Omental fat pad (tissue), 4 donors: ENCODE data around the gene RPL37. TPM values are rescaled to one million over a fixed set of nuclear protein-coding genes. Genes with fewer than 3 reads are reported as not detected.
"Not testable (repeated sequence)": the region's sequence is repeated elsewhere in the genome, so short reads cannot be mapped to it uniquely, and the experiment has no call there.

Source experiments
- ATAC-seq: fragments of 150-250 bp; one replicate; pipeline ENCODE4 v1.9.1; 2016; ENCODE audit warnings: mild to moderate bottlenecking, moderate library complexity; ENCODE audit not compliant: low FRiP score
- DNase-seq: peaks from one replicate; pipeline ENCODE4 v3.0.0-alpha.2; 2019; ENCODE audit warnings: low spot score
- total RNA-seq, 4 donors: library from RNA; depleted of rRNA; stranded (reverse); fragments of >200 nt; gene quantifications; one replicate each; pipeline ENCODE4 v1.1.0, GENCODE V29; 2016
- TF ChIP-seq, protein P1 (sequence below), 3 donors: fragments of 450-650 bp; IDR thresholded peaks; one replicate each; pipeline ENCODE4 v1.5.1; 2016 to 2017; ENCODE audit warnings: antibody characterized with exemption in 3 of 3, mild to moderate bottlenecking in 3 of 3, moderate library complexity in 2 of 3

The RPL37 gene
- total RNA-seq: 100 to 1,000 TPM; 118 to 158 (median 149) TPM

GRCh38 chr5:40834849-40835787 is at the start of gene RPL37:
RPL37 (minus strand) TSS chr5:40835222; CDS start chr5:40835185, 37 bp downstream.
- DNase-seq (peak; percentile 55), ATAC-seq (peak; percentile 99)
- TF ChIP-seq, protein P1, sequence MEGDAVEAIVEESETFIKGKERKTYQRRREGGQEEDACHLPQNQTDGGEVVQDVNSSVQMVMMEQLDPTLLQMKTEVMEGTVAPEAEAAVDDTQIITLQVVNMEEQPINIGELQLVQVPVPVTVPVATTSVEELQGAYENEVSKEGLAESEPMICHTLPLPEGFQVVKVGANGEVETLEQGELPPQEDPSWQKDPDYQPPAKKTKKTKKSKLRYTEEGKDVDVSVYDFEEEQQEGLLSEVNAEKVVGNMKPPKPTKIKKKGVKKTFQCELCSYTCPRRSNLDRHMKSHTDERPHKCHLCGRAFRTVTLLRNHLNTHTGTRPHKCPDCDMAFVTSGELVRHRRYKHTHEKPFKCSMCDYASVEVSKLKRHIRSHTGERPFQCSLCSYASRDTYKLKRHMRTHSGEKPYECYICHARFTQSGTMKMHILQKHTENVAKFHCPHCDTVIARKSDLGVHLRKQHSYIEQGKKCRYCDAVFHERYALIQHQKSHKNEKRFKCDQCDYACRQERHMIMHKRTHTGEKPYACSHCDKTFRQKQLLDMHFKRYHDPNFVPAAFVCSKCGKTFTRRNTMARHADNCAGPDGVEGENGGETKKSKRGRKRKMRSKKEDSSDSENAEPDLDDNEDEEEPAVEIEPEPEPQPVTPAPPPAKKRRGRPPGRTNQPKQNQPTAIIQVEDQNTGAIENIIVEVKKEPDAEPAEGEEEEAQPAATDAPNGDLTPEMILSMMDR (IDR thresholded peaks at IDR 0.05): no peak

DNA sequence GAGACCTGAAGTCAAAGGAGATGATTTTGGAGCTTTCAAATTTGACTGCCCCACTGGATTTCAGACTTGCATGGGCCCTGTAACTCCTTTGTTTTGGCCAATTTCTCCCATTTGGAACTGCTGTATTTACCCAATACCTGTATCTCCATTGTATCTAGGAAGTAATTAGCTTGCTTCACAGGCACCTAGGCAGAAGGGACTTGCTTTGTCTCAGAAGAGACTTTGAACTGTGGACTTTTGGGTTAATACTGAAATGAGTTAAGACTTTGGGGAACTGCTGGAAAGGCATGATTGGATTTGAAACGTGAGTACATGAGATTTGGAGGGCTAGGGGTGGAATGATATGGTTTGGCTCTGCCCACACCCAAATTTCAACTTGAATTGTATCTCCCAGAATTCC is 48.0 kb upstream of the RPL37 start:
- DNase-seq, ATAC-seq: not testable (repeated sequence)

DNA sequence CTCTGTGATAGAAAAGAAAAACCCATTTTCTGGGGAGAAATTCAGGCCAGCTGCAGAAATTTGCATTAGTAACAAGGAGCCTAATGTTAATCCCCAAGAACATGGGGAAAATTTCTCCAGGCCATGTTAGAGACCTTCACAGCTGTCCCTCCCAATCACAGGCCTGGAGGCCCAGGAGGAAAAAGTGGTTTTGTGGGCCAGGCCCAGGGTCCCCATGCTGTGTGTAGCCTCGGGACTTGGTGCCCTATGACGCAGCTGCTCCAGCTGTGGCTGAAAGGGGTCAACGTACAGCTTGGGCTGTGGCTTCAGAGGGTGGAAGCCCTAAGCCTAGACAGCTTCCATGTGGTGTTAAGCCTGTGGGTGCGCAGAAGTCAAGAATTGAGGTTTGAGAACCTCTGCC is 47.3 kb upstream of the RPL37 start:
- DNase-seq (no peak), ATAC-seq (no peak)
- TF ChIP-seq, protein P1 (IDR thresholded peaks at IDR 0.05): no peak

- no peak for DNase-seq
- ATAC-seq: no peak
- TF ChIP-seq, protein P1 (IDR thresholded peaks at IDR 0.05): no peak
These were observed 44.3 kb upstream of the RPL37 start for GRCh38 chr5:40879163-40879942.

GRCh38 chr5:40877371-40877988 is 42.5 kb upstream of the RPL37 start:
- no peak for DNase-seq
- no peak for ATAC-seq
- TF ChIP-seq, protein P1 (IDR thresholded peaks at IDR 0.05): no peak

- DNase-seq (no peak), ATAC-seq (no peak)
- TF ChIP-seq, protein P1 (IDR thresholded peaks at IDR 0.05): no peak
These were observed 40.9 kb upstream of the RPL37 start for GRCh38 chr5:40875958-40876357.

GRCh38 chr5:40873286-40873880 is 38.4 kb upstream of the RPL37 start:
- DNase-seq: no peak
- ATAC-seq: no peak
- TF ChIP-seq, protein P1 (IDR thresholded peaks at IDR 0.05): no peak

- not testable (repeated sequence) for ATAC-seq, DNase-seq
These were observed 37.2 kb upstream of the RPL37 start for GRCh38 chr5:40872253-40872652.
